ENCODE measurements around the gene NAV3.
A peak's percentile ranks its signal among the peaks of the same experiment; 100 is the strongest.
"Not testable (repeated sequence)": the region's sequence is repeated elsewhere in the genome, so short reads cannot be mapped to it uniquely, and the experiment has no call there.

The NAV3 gene

GRCh38 chr12:78192979-78193378 lies 362.3 kb downstream of the NAV3 start:
- no peak for DNase-seq

- no peak for DNase-seq
Observed at GRCh38 chr12:78194448-78194847, 363.8 kb downstream of the NAV3 start.

- no peak for DNase-seq
Observed at GRCh38 chr12:78198896-78199295, 368.2 kb downstream of the NAV3 start.

- no peak for DNase-seq
Observed at GRCh38 chr12:78199926-78200325, 369.2 kb downstream of the NAV3 start.

- DNase-seq = no peak
Observed at GRCh38 chr12:78204926-78205325, 374.2 kb downstream of the NAV3 start.

GRCh38 chr12:78208092-78208491 lies 377.4 kb downstream of the NAV3 start:
- DNase-seq = no peak

- no peak for DNase-seq
Observed at GRCh38 chr12:78209846-78210505, 379.3 kb downstream of the NAV3 start.

GRCh38 chr12:78210506-78210860 lies 379.8 kb downstream of the NAV3 start:
- DNase-seq = no peak

GRCh38 chr12:78210894-78211302 lies 380.2 kb downstream of the NAV3 start:
- DNase-seq = no peak

- no peak for DNase-seq
Observed at GRCh38 chr12:78220811-78221210, 390.1 kb downstream of the NAV3 start.

- DNase-seq = no peak
Observed at GRCh38 chr12:78224154-78224553, 393.5 kb downstream of the NAV3 start.

- no peak for DNase-seq
Observed at GRCh38 chr12:78226763-78227162, 396.1 kb downstream of the NAV3 start.

GRCh38 chr12:78229591-78230101 lies 399.0 kb downstream of the NAV3 start:
- peak; percentile 21 to 22 for DNase-seq

GRCh38 chr12:78232756-78233155 lies 402.1 kb downstream of the NAV3 start:
- DNase-seq = no peak

- DNase-seq = no peak
Observed at GRCh38 chr12:78236264-78236663, 405.6 kb downstream of the NAV3 start.

GRCh38 chr12:78239544-78239943 lies 408.9 kb downstream of the NAV3 start:
- DNase-seq = no peak

GRCh38 chr12:78240827-78241226 lies 410.1 kb downstream of the NAV3 start:
- no peak for DNase-seq

- DNase-seq = no peak
Observed at GRCh38 chr12:78241446-78241845, 410.8 kb downstream of the NAV3 start.

GRCh38 chr12:78244916-78245507 lies 414.3 kb downstream of the NAV3 start:
- no peak for DNase-seq

GRCh38 chr12:78248321-78248720 lies 417.6 kb downstream of the NAV3 start:
- DNase-seq = no peak

- no peak for DNase-seq
Observed at GRCh38 chr12:78249578-78249977, 418.9 kb downstream of the NAV3 start.

GRCh38 chr12:78257662-78258061 lies 427.0 kb downstream of the NAV3 start:
- not testable (repeated sequence) for DNase-seq

GRCh38 chr12:78260976-78261375 lies 430.3 kb downstream of the NAV3 start:
- DNase-seq = no peak

- DNase-seq = no peak
Observed at GRCh38 chr12:78261901-78262300, 431.2 kb downstream of the NAV3 start.

Data from inflammatory macrophage (primary cell).